ENCODE data around the gene KRT73. TPM values are rescaled to one million over a fixed set of nuclear protein-coding genes. Genes with fewer than 3 reads are reported as not detected.

KRT73 gene
- total RNA-seq, 4 donors from 2014 or later: 3.0 to 15.3 (median 6.0) TPM

GRCh38 chr12:52606581-52607218 is 11.7 kb downstream of the KRT73 start:
- WGBS, 2 donors: 90 to 92% methylated on average over 7 of the region's 7 CpGs
- H3K4me3 ChIP-seq (ENCODE audit: low read depth, poor library complexity, severe bottlenecking): no peak overlapping the region
- intact Hi-C loops (cut with DNase I; ENCODE audit: low total_unique reads): no loop called here
- no peak for TF ChIP-seq POLR2A (IDR thresholded peaks at IDR 0.05)
- no peak for TF ChIP-seq CTCF (IDR thresholded peaks at IDR 0.05)
- DNase-seq (ENCODE audit: low spot score in 2 of 2): no peak

GRCh38 chr12:52606096-52606495 is 12.3 kb downstream of the KRT73 start:
- TF ChIP-seq POLR2A (IDR thresholded peaks at IDR 0.05) (no peak), CTCF (IDR thresholded peaks at IDR 0.05) (no peak)
- intact Hi-C loops (cut with DNase I; ENCODE audit: low total_unique reads): no loop called here
- WGBS, 2 donors: 54 to 55% methylated on average over 3 of the region's 3 CpGs
- no peak overlapping the region for H3K4me3 ChIP-seq (ENCODE audit: low read depth, poor library complexity, severe bottlenecking)
- no peak for DNase-seq (ENCODE audit: low spot score in 2 of 2)

GRCh38 chr12:52605542-52605941 is 12.8 kb downstream of the KRT73 start:
- TF ChIP-seq CTCF (IDR thresholded peaks at IDR 0.05): no peak
- TF ChIP-seq POLR2A (IDR thresholded peaks at IDR 0.05): no peak
- intact Hi-C loops (cut with DNase I; ENCODE audit: low total_unique reads): no loop called here
- no peak overlapping the region for H3K4me3 ChIP-seq (ENCODE audit: low read depth, poor library complexity, severe bottlenecking)
- DNase-seq (ENCODE audit: low spot score in 2 of 2): no peak
- WGBS, 2 donors: 81 to 84% methylated on average over 1 of the region's 1 CpG

- no peak overlapping the region for H3K4me3 ChIP-seq (ENCODE audit: low read depth, poor library complexity, severe bottlenecking)
- intact Hi-C loops (cut with DNase I; ENCODE audit: low total_unique reads): no loop called here
- DNase-seq (ENCODE audit: low spot score in 2 of 2): no peak
- TF ChIP-seq POLR2A (IDR thresholded peaks at IDR 0.05): no peak
- TF ChIP-seq CTCF (IDR thresholded peaks at IDR 0.05): no peak
Observed at GRCh38 chr12:52604859-52605258, 13.5 kb downstream of the KRT73 start.

- no peak overlapping the region for H3K4me3 ChIP-seq (ENCODE audit: low read depth, poor library complexity, severe bottlenecking)
Observed at GRCh38 chr12:52603314-52603713, 15.0 kb downstream of the KRT73 start.

More at GRCh38 chr12:52603314-52603713, 15.0 kb downstream of the KRT73 start:
- 50 to 96% methylated on average over 2 of the region's 2 CpGs for WGBS, 2 donors
- no peak for DNase-seq (ENCODE audit: low spot score in 2 of 2)
- intact Hi-C loops (cut with DNase I; ENCODE audit: low total_unique reads): no loop called here
- TF ChIP-seq CTCF (IDR thresholded peaks at IDR 0.05) (no peak), POLR2A (IDR thresholded peaks at IDR 0.05) (no peak)
